Esophagus squamous epithelium (tissue), 4 donors: Measurements from ENCODE around the gene GPATCH3.

Experiments
- CTCF ChIP-seq, 6 experiments: fragments of 450-650 bp in 4 of 6; fragments of 200-600 bp in 2 of 6; sonication (generic) in 2 of 6; IDR thresholded peaks; one replicate each; pipeline ENCODE4 v1.5.1; 2016 to 2019; ENCODE audit warnings: antibody characterized with exemption in 6 of 6, mild to moderate bottlenecking in 4 of 6, moderate library complexity in 4 of 6
- POLR2A ChIP-seq, 4 donors: fragments of 450-650 bp; IDR thresholded peaks; one replicate each; pipeline ENCODE4 v1.6.1; 2017; ENCODE audit warnings: antibody characterized with exemption in 4 of 4, mild to moderate bottlenecking in 4 of 4, moderate library complexity in 3 of 4

DNA sequence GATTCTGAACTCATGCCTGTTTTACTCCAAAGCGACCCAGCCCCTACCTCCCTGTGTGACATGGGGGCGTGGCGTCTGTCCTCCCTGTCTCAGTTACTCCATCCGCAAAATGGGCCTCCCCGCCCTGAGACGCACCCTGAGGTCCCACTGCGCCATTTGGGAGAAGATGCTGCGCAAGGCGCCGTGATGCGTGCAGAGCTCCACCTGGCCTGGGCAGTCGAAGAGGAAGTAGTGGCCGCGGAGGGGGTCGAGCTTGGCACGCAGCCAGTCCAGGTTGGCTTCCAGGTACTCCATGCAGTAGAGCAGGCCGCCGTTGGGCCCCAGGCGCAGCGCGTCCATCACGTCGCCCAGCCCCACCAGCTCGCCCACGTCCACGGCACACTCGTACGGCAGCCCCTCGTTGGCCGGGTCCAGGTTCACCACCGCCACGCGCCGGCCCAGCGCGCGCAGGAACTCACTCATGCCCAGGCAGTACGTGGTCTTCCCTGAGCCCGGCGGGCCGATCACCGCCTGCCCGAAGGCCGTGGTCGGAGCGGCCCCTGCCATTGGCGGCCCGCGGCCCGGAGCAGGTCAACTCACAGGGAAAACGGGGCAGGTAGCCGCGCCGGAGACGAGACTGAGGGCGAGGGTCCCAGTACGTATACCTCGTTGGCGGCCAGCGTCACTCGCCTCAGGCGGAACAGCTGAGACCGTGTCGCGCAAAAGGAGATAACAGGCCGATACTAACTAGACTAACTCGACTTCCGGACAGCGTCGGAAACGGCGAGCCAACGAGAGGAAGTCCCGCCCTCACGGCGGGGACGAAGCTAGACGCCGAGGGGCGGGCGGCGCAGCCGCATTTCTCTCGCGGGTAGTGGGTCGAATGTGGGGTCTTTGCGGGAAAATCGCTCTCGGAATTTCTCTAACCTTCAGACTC lies 10.5 kb downstream of the GPATCH3 start, which contains the start of gene GPN2:
- TF ChIP-seq CTCF (IDR thresholded peaks at IDR 0.05) (no peak), POLR2A (IDR thresholded peaks at IDR 0.05) (peak in 3 of 4 donors; percentile 42 to 70 (median 46))
